Loucy (cell line): Measurements from ENCODE around the gene ENPP5.

Experiments used
- CTCF ChIP-seq: fragments of 200-600 bp; sonication (generic); conservative IDR thresholded peaks from 2 replicates; pipeline ENCODE4 v1.5.1; 2014; ENCODE audit warnings: mild to moderate bottlenecking, antibody characterized with exemption, low read length
- EZH2phosphoT487 ChIP-seq: fragments of 200-600 bp; IDR thresholded peaks from 2 replicates; pipeline ENCODE4 v1.6.1; 2018; ENCODE audit warnings: antibody characterized with exemption, mild to moderate bottlenecking, moderate library complexity, borderline replicate concordance

- TF ChIP-seq CTCF (no peak), EZH2phosphoT487 (no peak)
Observed at GRCh38 chr6:46215213-46215612, 44.4 kb upstream of the ENPP5 start.
